Pancreas (tissue), 10 donors: ENCODE results near the gene PCGF6. TPM values are rescaled to one million over a fixed set of nuclear protein-coding genes. Genes with fewer than 3 reads are reported as not detected.

Experiments
- ATAC-seq, 4 donors: fragments of 200-7000 bp; cut with Tn5 transposase; one replicate each; pipeline versions ENCODE4 v1.8.0 to v1.9.1; 2020; ENCODE audit warnings: mild to moderate bottlenecking in 4 of 4, moderate library complexity in 4 of 4
- DNase-seq, 6 donors: peaks; one replicate each; pipeline ENCODE4 v3.0.0-alpha.2; 2020
- FAIRE-seq: peaks from 2 replicates; lab custom pipeline; 2012; peaks lifted over from hg19 to GRCh38; lab: Jason Lieb, UNC
- H3K27ac ChIP-seq, 4 donors: fragments of 200-600 bp; sonication (generic); 1 replicate in 3 of 4; 2 replicates in 1 of 4; pipeline versions ENCODE4 v1.5.0 to v1.8.0; 2020
- H3K27me3 ChIP-seq, 4 donors: fragments of 200-600 bp; one replicate each; pipeline ENCODE4 v1.8.0; 2021
- H3K36me3 ChIP-seq, 3 donors: fragments of 200-600 bp; sonication (generic) in 1 of 3; one replicate each; pipeline versions ENCODE4 v1.5.0 to v1.8.0; 2020 to 2021
- H3K4me1 ChIP-seq, 3 donors: fragments of 200-600 bp; one replicate each; pipeline ENCODE4 v1.8.0; 2021
- H3K4me3 ChIP-seq, 4 donors: fragments of 200-600 bp; sonication (generic) in 2 of 4; one replicate each; pipeline versions ENCODE4 v1.5.0 to v1.8.0; 2020 to 2021
- H3K9me3 ChIP-seq, 4 donors: fragments of 200-600 bp; one replicate each; pipeline ENCODE4 v1.8.0; 2021
- CTCF ChIP-seq, 4 donors: fragments of 200-600 bp; sonication (generic) in 3 of 4; IDR thresholded peaks; one replicate each; pipeline versions ENCODE4 v1.5.0 to v1.8.0; 2021; ENCODE audit warnings: antibody characterized with exemption in 4 of 4
- WGBS, 2 donors: extraction: QIAGEN DNeasy Blood & Tissue Kit; methylation state at CpG; one replicate each; pipeline ENCODE4 v1.1.7; 2013; 5-methylcytosine and 5-hydroxymethylcytosine counted together
- intact Hi-C, 3 donors: fragments of 100-400 bp; cut with DNase I; formaldehyde crosslinking; loops; one replicate each; pipeline versions ENCODE4 v1.11.1 to v1.14.2; 2022
- polyA plus RNA-seq, 2 donors: library from polyadenylated mRNA; stranded (reverse); fragments of 200-250 nt; gene quantifications; one replicate each; pipeline ENCODE4 v1.2.3, GENCODE V29; 2013
- total RNA-seq, 6 donors: library from RNA; stranded (reverse); fragmentation: NEBNext Ultra II Directional in 4 of 6; extraction: Animal tissue kit (Norgen Biotek cat#: 25700) in 4 of 6; gene quantifications; one replicate each; pipeline versions ENCODE4 v1.2.1 to v1.2.4, GENCODE V29; 2021 to 2023
- donor health status: healthy with polysubstance abuse.
- donor health status: DM: no; HTN: no; CAD: no; lungs with moderate emphysema.
- donor health status: DM: no; HTN: no; CAD: no.
- donor health status: control.
- donor health status: control.
- donor health status: Bipolar disorder and iron deficiency.
- donor health status: DM: yes; HTN: yes; CAD: no.
- donor health status: DM: no; HTN: no; CAD: no.
- donor health status: DM: no; HTN: no; CAD: no.
- donor health status: DM: yes; HTN: yes; CAD: no.

Gene PCGF6
- total and polyA plus RNA-seq, 8 donors: 3.8 to 6.7 (median 5.1) TPM

DNA sequence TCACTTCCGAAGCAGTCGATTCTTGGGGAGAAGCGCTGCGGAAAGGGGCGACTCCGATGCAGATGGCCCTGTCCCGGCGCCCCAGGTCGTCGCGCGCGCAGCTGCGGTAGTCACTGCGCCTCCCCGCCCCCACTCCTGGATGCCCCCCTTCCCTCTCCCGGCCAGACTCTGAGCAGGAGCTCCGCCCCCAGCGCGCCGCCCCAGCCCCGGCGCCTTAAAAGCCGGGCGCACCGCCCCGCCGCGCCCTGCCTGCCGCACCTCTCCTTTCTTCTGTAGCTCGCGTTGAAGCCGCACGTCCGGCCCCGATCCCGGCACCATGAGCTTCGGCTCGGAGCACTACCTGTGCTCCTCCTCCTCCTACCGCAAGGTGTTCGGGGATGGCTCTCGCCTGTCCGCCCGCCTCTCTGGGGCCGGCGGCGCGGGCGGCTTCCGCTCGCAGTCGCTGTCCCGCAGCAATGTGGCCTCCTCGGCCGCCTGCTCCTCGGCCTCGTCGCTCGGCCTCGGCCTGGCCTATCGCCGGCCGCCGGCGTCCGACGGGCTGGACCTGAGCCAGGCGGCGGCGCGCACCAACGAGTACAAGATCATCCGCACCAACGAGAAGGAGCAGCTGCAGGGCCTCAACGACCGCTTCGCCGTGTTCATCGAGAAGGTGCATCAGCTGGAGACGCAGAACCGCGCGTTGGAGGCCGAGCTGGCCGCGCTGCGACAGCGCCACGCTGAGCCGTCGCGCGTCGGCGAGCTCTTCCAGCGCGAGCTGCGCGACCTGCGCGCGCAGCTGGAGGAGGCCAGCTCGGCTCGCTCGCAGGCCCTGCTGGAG is 73.8 kb downstream of the PCGF6 start, which contains the start of gene INA:
INA (plus strand) TSS at position 243 of the 817 bp plus-strand sequence; CDS start at position 317, 74 bp downstream.
- TF ChIP-seq CTCF (IDR thresholded peaks at IDR 0.05): no peak
- DNase-seq (peak in 2 of 6 donors; percentile 51 to 65), ATAC-seq (peak in 3 of 4 donors; percentile 54 to 82 (median 72)), FAIRE-seq (no peak)
- WGBS, 2 donors: 2% methylated on average over 95 to 105 of the region's 105 CpGs
- no peak within 1 kb of the TSS for H3K27ac ChIP-seq
- H3K36me3 ChIP-seq: no peaks in the 10 kb centered on the region
- peak within 1 kb of the TSS; percentile 2 to 40 (median 6) for H3K4me3 ChIP-seq
- H3K9me3 ChIP-seq: no peaks in the 10 kb centered on the region
- H3K4me1 ChIP-seq: peaks cover 0 to 3% (median 0%) of the 10 kb centered on the region in 3 donors
- H3K27me3 ChIP-seq: peaks cover 0 to 29% (median 6%) of the 10 kb centered on the region in 4 donors
- intact Hi-C loops: no loop called here

DNA sequence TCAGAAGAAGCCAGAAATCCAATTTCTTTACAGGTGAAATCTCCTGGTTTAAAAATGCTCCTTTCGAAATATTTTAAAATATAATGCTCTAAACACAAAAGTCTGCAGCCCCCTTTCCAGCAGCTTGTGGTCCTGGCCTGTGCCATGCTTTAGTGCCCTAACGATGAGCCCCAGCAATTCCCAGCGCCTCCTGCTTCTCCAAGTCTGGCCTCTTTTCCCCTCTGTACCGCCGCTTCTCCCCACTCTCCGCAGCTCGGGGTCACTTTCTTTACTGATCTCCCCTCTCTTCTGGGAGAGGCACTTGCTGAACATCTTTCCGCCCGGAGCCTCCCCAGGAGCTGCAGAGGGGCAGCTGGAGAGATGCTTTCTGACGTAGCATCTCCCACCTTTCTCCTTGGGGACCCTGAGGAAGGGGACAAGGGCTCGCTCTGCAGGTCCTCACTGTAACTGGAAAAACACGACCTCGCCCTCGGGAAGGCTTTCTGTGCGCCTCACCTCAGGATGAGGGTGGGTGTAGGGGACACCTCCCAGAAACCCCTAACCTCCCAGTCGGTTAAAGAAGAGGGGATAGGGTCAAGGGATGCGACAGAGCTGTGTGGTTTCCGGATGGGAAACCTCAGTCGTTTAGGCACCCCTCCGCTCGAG is 74.6 kb downstream of the PCGF6 start:
- Histone ChIP-seq H3K4me1 (peaks cover 0 to 3% (median 0%) of the 10 kb centered on the region in 3 donors), H3K36me3 (no peaks in the 10 kb centered on the region), H3K9me3 (no peaks in the 10 kb centered on the region), H3K4me3 (peak overlapping the region in 1 of 4 donors; percentile 40), H3K27me3 (peaks cover 0 to 24% (median 6%) of the 10 kb centered on the region in 4 donors), H3K27ac (no peak overlapping the region)
- intact Hi-C loops: no loop called here
- no peak for TF ChIP-seq CTCF (IDR thresholded peaks at IDR 0.05)
- 10 to 15% methylated on average over 21 of the region's 21 CpGs for WGBS, 2 donors
- FAIRE-seq (no peak), DNase-seq (no peak), ATAC-seq (no peak)

DNA sequence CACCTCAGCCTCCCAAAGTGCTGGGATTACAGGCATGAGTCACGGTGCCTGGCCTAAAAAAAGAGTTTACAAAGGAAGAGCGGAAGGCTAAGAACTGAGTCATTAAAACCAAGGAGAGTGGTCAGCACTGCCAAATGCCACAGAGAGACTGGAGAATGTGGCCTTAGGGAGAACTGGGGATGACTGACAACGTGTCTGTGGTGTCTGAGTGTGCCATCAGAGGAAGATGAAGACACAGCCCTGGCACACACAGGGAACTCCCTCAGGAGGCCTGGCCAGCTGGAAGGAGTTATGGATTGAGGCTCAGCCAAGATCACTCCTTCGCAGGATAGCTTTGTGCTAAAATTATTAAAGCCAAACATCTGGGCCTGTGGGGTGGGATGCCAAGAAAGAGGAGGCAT is 77.9 kb downstream of the PCGF6 start:
- H3K4me1 ChIP-seq: peaks cover 0 to 3% (median 0%) of the 10 kb centered on the region in 3 donors
- H3K36me3 ChIP-seq: no peaks in the 10 kb centered on the region
- ATAC-seq: peak in 2 of 4 donors; percentile 39 to 50
- H3K27ac ChIP-seq: no peak overlapping the region
- TF ChIP-seq CTCF (IDR thresholded peaks at IDR 0.05): no peak
- DNase-seq: no peak
- FAIRE-seq: no peak
- intact Hi-C loops: no loop called here
- no peaks in the 10 kb centered on the region for H3K9me3 ChIP-seq
- H3K27me3 ChIP-seq: peaks cover 0 to 12% (median 2%) of the 10 kb centered on the region in 4 donors
- 64 to 67% methylated on average over 4 of the region's 4 CpGs for WGBS, 2 donors
- no peak overlapping the region for H3K4me3 ChIP-seq

DNA sequence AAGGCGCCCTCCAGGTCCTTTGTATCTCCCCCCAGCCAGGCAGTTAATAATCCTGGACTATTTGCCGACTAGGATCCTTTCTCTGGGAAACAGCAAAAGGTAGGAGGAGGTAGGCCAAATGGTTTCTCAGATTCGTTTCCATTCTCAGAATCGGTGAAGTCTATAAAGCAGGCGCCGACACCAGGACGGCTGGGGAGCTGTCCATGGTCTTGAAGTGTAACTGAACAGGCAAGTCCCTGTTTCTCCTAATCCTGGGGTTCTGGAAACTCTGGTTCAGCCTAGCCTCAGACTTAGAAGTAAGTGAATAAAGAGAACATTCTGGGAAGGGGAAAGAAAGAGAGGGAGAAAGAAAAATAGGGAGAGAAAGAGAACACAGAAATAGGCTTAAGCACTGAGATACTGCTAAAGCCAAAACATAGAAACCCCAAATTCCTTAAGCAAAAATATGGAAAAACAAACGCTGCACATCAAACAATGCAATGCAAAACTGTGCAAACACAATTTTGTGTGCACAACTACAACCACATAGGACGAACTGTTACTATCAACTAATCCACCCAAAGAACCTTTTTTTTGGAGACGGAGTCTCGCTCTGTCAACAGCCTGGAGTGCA is 85.1 kb downstream of the PCGF6 start:
- TF ChIP-seq CTCF (IDR thresholded peaks at IDR 0.05): no peak
- Histone ChIP-seq H3K27me3 (peaks cover 0 to 9% (median 0%) of the 10 kb centered on the region in 4 donors), H3K9me3 (no peaks in the 10 kb centered on the region), H3K27ac (no peak overlapping the region), H3K4me1 (no peaks in the 10 kb centered on the region), H3K36me3 (no peaks in the 10 kb centered on the region), H3K4me3 (no peak overlapping the region)
- DNase-seq (peak; percentile 32 to 70 (median 60)), ATAC-seq (peak; percentile 56 to 91 (median 70)), FAIRE-seq (no peak)
- intact Hi-C loops: no loop called here
- 28 to 31% methylated on average over 11 of the region's 11 CpGs for WGBS, 2 donors
